ENCODE data around the gene CCDC86. TPM values are rescaled to one million over a fixed set of nuclear protein-coding genes. Genes with fewer than 3 reads are reported as not detected.
"Not testable (repeated sequence)": the region's sequence is repeated elsewhere in the genome, so short reads cannot be mapped to it uniquely, and the experiment has no call there.

CCDC86 gene
- total RNA-seq, 1 donor from 2014 or later, result 3.3 TPM

DNA sequence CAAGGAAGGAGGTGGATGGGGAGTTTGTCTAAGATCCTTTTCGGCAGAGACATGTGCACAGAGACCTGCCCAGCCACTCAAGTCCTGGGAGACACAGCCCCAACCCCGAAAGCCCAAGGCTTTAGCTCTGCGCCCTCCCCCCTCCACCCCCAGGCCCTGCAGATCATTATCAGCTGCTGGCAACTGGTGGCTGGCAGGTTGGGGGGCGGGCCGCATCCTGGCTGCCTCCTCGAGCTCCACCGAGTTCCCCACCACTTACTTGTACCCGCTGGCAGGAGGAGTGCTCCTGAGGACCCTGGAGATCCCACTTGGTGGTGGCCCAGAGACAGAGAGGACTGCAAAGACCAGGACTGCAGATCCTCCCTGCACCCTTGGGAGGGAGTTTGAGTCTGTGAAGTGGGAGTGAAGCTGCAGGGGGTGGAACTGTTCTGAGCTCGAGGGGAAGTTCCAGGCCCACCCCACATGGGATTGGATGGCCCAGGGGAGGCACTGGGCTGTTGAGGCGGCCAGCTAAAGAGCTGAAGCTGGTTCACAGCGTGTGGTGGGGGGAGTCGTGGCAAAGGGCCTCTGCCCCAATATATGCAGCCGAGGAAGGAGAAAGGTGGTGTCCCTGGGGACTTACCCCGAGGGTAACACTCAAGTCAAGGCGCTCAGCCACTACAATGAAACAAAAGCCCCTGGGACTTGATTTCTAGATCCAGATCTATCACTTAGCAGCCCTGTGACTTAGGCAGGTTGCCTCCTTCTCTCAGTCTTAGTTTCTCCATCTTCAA lies 19.9 kb upstream of the CCDC86 start:
- no peak for DNase-seq (ENCODE audit: low spot score)
- no peaks in the 10 kb centered on the region for H4K20me1 ChIP-seq (ENCODE audit: low read depth)
- no peak overlapping the region for H2AFZ ChIP-seq (replicated peaks)
- Mint-ChIP-seq H3K27ac (no peak overlapping the region), H3K4me1 (no peaks in the 10 kb centered on the region), H3K9me3 (peaks cover 4% of the 10 kb centered on the region), H3K4me3 (no peak overlapping the region), H3K36me3 (no peaks in the 10 kb centered on the region), H3K27me3 (ENCODE audit: insufficient read depth, low read depth) (peaks cover 8% of the 10 kb centered on the region)
- H3K27me3 ChIP-seq, result no peaks in the 10 kb centered on the region
- no peaks in the 10 kb centered on the region for H3F3A ChIP-seq (ENCODE audit: low read depth)
- H3K79me2 ChIP-seq (ENCODE audit: low read depth), result no peaks in the 10 kb centered on the region
- no peaks in the 10 kb centered on the region for H3K4me1 ChIP-seq
- no peak overlapping the region for H3K27ac ChIP-seq
- no peaks in the 10 kb centered on the region for H3K9me3 ChIP-seq (ENCODE audit: low read depth)
- H3K4me2 ChIP-seq, result no peak overlapping the region
- H3K36me3 ChIP-seq, result no peaks in the 10 kb centered on the region
- no peak overlapping the region for H3K9ac ChIP-seq
- TF ChIP-seq EZH2 (IDR thresholded peaks at IDR 0.05) (no peak), EZH2phosphoT487 (IDR thresholded peaks at IDR 0.05) (no peak)
- TF ChIP-seq, protein P1, sequence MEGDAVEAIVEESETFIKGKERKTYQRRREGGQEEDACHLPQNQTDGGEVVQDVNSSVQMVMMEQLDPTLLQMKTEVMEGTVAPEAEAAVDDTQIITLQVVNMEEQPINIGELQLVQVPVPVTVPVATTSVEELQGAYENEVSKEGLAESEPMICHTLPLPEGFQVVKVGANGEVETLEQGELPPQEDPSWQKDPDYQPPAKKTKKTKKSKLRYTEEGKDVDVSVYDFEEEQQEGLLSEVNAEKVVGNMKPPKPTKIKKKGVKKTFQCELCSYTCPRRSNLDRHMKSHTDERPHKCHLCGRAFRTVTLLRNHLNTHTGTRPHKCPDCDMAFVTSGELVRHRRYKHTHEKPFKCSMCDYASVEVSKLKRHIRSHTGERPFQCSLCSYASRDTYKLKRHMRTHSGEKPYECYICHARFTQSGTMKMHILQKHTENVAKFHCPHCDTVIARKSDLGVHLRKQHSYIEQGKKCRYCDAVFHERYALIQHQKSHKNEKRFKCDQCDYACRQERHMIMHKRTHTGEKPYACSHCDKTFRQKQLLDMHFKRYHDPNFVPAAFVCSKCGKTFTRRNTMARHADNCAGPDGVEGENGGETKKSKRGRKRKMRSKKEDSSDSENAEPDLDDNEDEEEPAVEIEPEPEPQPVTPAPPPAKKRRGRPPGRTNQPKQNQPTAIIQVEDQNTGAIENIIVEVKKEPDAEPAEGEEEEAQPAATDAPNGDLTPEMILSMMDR (IDR thresholded peaks at IDR 0.05), result no peak
- H3K4me3 ChIP-seq, result no peak overlapping the region

DNA sequence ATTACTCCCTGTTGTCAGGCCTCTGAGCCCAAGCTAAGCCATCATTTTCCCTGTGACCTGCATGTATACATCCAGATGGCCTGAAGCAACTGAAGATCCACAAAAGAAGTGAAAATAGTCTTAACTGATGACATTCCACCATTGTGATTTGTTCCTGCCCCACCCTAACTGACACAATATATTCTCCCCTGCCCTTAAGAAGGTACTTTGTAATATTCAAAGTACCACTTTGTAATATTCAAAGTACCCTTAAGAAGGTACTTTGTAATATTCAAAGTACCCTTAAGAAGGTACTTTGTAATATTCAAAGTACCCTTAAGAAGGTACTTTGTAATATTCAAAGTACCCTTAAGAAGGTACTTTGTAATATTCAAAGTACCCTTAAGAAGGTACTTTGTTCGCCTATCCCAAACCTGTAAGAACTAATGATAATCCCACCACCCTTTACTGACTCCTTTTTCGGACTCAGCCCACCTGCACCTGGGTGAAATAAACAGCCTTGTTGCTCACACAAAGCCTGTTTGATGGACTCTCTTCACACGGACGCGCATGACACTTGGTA lies 18.1 kb upstream of the CCDC86 start:
- not testable (repeated sequence) for H3K27ac ChIP-seq; H3K9me3 ChIP-seq (ENCODE audit: low read depth); H3K9me3 Mint-ChIP-seq; H3K4me1 ChIP-seq; H3K79me2 ChIP-seq (ENCODE audit: low read depth); H3K27me3 ChIP-seq; DNase-seq (ENCODE audit: low spot score); H3K4me1 Mint-ChIP-seq; H2AFZ ChIP-seq (replicated peaks); H3F3A ChIP-seq (ENCODE audit: low read depth); H3K36me3 ChIP-seq; H3K4me2 ChIP-seq; H3K4me3 ChIP-seq; H3K9ac ChIP-seq; H4K20me1 ChIP-seq (ENCODE audit: low read depth); H3K36me3 Mint-ChIP-seq; H3K27ac Mint-ChIP-seq; H3K4me3 Mint-ChIP-seq
- H3K27me3 Mint-ChIP-seq (ENCODE audit: insufficient read depth, low read depth), result peaks cover 10% of the 10 kb centered on the region

DNA sequence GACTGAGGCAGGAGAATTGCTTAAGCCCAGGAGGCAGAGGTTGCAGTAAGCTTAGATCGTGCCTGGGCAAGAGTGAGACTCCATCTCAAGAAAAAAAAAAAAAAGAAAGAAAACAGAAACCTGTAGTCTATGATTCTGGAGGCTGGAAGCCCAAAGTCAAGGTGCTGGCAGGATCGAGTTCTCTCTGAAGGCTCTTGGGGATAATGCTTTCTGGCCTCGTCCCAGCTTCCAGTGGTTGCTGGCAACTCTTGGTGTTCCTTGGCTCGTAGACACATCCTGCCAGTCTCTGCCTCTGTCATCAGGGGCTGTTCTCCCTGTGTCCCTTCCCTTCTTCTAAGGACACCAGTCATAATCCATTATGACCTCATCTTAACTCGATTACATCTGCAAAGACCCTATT lies 16.8 kb upstream of the CCDC86 start:
- H3K36me3 Mint-ChIP-seq, result no peaks in the 10 kb centered on the region
- Histone ChIP-seq H3F3A (ENCODE audit: low read depth) (no peaks in the 10 kb centered on the region), H3K4me3 (no peak overlapping the region), H3K36me3 (no peaks in the 10 kb centered on the region), H3K4me1 (no peaks in the 10 kb centered on the region), H3K4me2 (no peak overlapping the region), H4K20me1 (ENCODE audit: low read depth) (no peaks in the 10 kb centered on the region), H2AFZ (replicated peaks) (no peak overlapping the region), H3K9ac (no peak overlapping the region), H3K27me3 (no peaks in the 10 kb centered on the region), H3K79me2 (ENCODE audit: low read depth) (no peaks in the 10 kb centered on the region), H3K9me3 (ENCODE audit: low read depth) (no peaks in the 10 kb centered on the region), H3K27ac (no peak overlapping the region)
- H3K4me3 Mint-ChIP-seq, result no peak overlapping the region
- H3K27me3 Mint-ChIP-seq (ENCODE audit: insufficient read depth, low read depth), result peaks cover 8% of the 10 kb centered on the region
- H3K4me1 Mint-ChIP-seq, result no peaks in the 10 kb centered on the region
- TF ChIP-seq, protein P1 (IDR thresholded peaks at IDR 0.05), result no peak
- TF ChIP-seq EZH2 (IDR thresholded peaks at IDR 0.05) (no peak), EZH2phosphoT487 (IDR thresholded peaks at IDR 0.05) (no peak)
- DNase-seq (ENCODE audit: low spot score), result no peak
- no peak overlapping the region for H3K27ac Mint-ChIP-seq
- no peaks in the 10 kb centered on the region for H3K9me3 Mint-ChIP-seq

DNA sequence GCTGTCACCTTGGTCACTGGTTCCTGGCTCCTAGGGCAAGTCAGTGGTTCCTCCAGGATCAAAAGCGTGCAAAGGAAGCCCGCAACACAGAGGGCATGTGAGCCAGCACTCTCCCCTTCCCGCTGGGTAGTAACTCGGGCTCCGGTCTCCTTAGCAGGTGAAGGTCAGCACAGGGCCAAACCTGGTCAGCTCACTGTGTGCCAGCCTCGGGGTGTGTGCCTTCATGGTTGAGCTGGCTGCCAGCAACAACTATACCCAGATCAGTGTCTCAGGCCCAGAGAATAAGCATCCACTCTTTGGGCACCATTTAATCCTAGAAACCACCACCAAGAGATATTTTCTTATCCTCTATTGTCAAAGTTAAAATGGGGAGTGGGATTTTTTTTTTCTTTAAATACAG lies 16.1 kb upstream of the CCDC86 start:
- Mint-ChIP-seq H3K27me3 (ENCODE audit: insufficient read depth, low read depth) (peaks cover 8% of the 10 kb centered on the region), H3K27ac (no peak overlapping the region), H3K36me3 (no peaks in the 10 kb centered on the region), H3K9me3 (no peaks in the 10 kb centered on the region), H3K4me3 (no peak overlapping the region), H3K4me1 (no peaks in the 10 kb centered on the region)
- Histone ChIP-seq H3K36me3 (no peaks in the 10 kb centered on the region), H3F3A (ENCODE audit: low read depth) (no peaks in the 10 kb centered on the region), H3K79me2 (ENCODE audit: low read depth) (no peaks in the 10 kb centered on the region), H3K4me2 (no peak overlapping the region), H3K4me3 (no peak overlapping the region), H3K9ac (no peak overlapping the region), H4K20me1 (ENCODE audit: low read depth) (no peaks in the 10 kb centered on the region), H3K27ac (no peak overlapping the region), H3K9me3 (ENCODE audit: low read depth) (no peaks in the 10 kb centered on the region), H3K4me1 (no peaks in the 10 kb centered on the region), H2AFZ (replicated peaks) (no peak overlapping the region), H3K27me3 (no peaks in the 10 kb centered on the region)
- no peak for DNase-seq (ENCODE audit: low spot score)
- TF ChIP-seq EZH2 (IDR thresholded peaks at IDR 0.05) (no peak), EZH2phosphoT487 (IDR thresholded peaks at IDR 0.05) (no peak)
- TF ChIP-seq, protein P1 (IDR thresholded peaks at IDR 0.05), result no peak
